Measurements from ENCODE around the gene MAIP1.
A peak's percentile ranks its signal among the peaks of the same experiment; 100 is the strongest.

The MAIP1 gene

GRCh38 chr2:199985625-199986207, 30.3 kb downstream of the MAIP1 start:
- DNase-seq (ENCODE audit: low read depth, low spot score) = no peak
- no peak overlapping the region for H3K27ac ChIP-seq

- no peak overlapping the region for H3K27ac ChIP-seq
- DNase-seq (ENCODE audit: low read depth, low spot score) = no peak
These were observed 32.2 kb downstream of the MAIP1 start for GRCh38 chr2:199987586-199987985.

GRCh38 chr2:199988151-199988550, 32.8 kb downstream of the MAIP1 start:
- no peak for DNase-seq (ENCODE audit: low read depth, low spot score)
- peak overlapping the region; percentile 8 for H3K27ac ChIP-seq

GRCh38 chr2:199989822-199990221, 34.4 kb downstream of the MAIP1 start:
- no peak for DNase-seq (ENCODE audit: low read depth, low spot score)

GRCh38 chr2:199991691-199992090, 36.3 kb downstream of the MAIP1 start:
- DNase-seq (ENCODE audit: low read depth, low spot score) = no peak
- H3K27ac ChIP-seq = no peak overlapping the region

More at GRCh38 chr2:199989822-199990221, 34.4 kb downstream of the MAIP1 start:
- no peak overlapping the region for H3K27ac ChIP-seq

GRCh38 chr2:199992296-199992695, 36.9 kb downstream of the MAIP1 start:
- no peak for DNase-seq (ENCODE audit: low read depth, low spot score)
- H3K27ac ChIP-seq = no peak overlapping the region

- DNase-seq (ENCODE audit: low read depth, low spot score) = no peak
- no peak overlapping the region for H3K27ac ChIP-seq
These were observed 39.0 kb downstream of the MAIP1 start for GRCh38 chr2:199994371-199994770.

- no peak overlapping the region for H3K27ac ChIP-seq
- DNase-seq (ENCODE audit: low read depth, low spot score) = no peak
These were observed 39.5 kb downstream of the MAIP1 start for GRCh38 chr2:199994896-199995295.

- no peak overlapping the region for H3K27ac ChIP-seq
- DNase-seq (ENCODE audit: low read depth, low spot score) = no peak
These were observed 41.9 kb downstream of the MAIP1 start for GRCh38 chr2:199997296-199997695.

- DNase-seq (ENCODE audit: low read depth, low spot score) = no peak
- H3K27ac ChIP-seq = no peak overlapping the region
These were observed 43.8 kb downstream of the MAIP1 start for GRCh38 chr2:199999166-199999565.

- DNase-seq (ENCODE audit: low read depth, low spot score) = no peak
- H3K27ac ChIP-seq = no peak overlapping the region
These were observed 45.2 kb downstream of the MAIP1 start for GRCh38 chr2:200000444-200001163.

GRCh38 chr2:200003444-200003843, 48.1 kb downstream of the MAIP1 start:
- H3K27ac ChIP-seq = no peak overlapping the region
- no peak for DNase-seq (ENCODE audit: low read depth, low spot score)

- DNase-seq (ENCODE audit: low read depth, low spot score) = no peak
- no peak overlapping the region for H3K27ac ChIP-seq
These were observed 50.3 kb downstream of the MAIP1 start for GRCh38 chr2:200005675-200006074.

GRCh38 chr2:200007306-200007705, 51.9 kb downstream of the MAIP1 start:
- H3K27ac ChIP-seq = no peak overlapping the region
- no peak for DNase-seq (ENCODE audit: low read depth, low spot score)

GRCh38 chr2:200012401-200012800, 57.0 kb downstream of the MAIP1 start:
- DNase-seq (ENCODE audit: low read depth, low spot score) = no peak
- no peak overlapping the region for H3K27ac ChIP-seq

Measured in epithelial cell of prostate (primary cell).